Left lung (tissue), 10 donors: ENCODE measurements around the gene ATG16L1. TPM values are rescaled to one million over a fixed set of nuclear protein-coding genes. Genes with fewer than 3 reads are reported as not detected.

ENCODE experiments used
- ATAC-seq: fragments of 200-7000 bp; cut with Tn5 transposase; one replicate; pipeline ENCODE4 v1.9.1; 2020; ENCODE audit warnings: moderate library complexity
- DNase-seq, 4 donors: peaks; one replicate each; pipeline ENCODE4 v3.0.0-alpha.2; 2013 to 2020
- H3K27ac ChIP-seq, 2 donors: fragments of 200-600 bp; sonication (generic) in 1 of 2; one replicate each; pipeline versions ENCODE4 v1.5.0 to v1.8.0; 2020 to 2021
- H3K27me3 ChIP-seq, 2 donors: fragments of 200-600 bp; sonication (generic) in 1 of 2; one replicate each; pipeline versions ENCODE4 v1.5.0 to v1.8.0; 2020 to 2021
- H3K36me3 ChIP-seq, 2 donors: fragments of 200-600 bp; sonication (generic) in 1 of 2; one replicate each; pipeline versions ENCODE4 v1.5.0 to v1.8.0; 2020 to 2021
- H3K4me1 ChIP-seq, 2 donors: fragments of 200-600 bp; one replicate each; pipeline ENCODE4 v1.8.0; 2021
- H3K4me3 ChIP-seq, 2 donors: fragments of 200-600 bp; sonication (generic) in 1 of 2; one replicate each; pipeline versions ENCODE4 v1.5.0 to v1.8.0; 2020 to 2021; ENCODE audit warnings: mild to moderate bottlenecking in 1 of 2
- H3K9me3 ChIP-seq, 2 donors: fragments of 200-600 bp; sonication (generic) in 1 of 2; one replicate each; pipeline versions ENCODE4 v1.5.0 to v1.8.0; 2020 to 2021
- intact Hi-C, 2 donors: fragments of 100-400 bp; cut with DNase I; formaldehyde crosslinking; loops; one replicate each; pipeline versions ENCODE4 v1.11.2 to v1.14.2; 2022
- polyA plus RNA-seq, 6 donors: library from polyadenylated mRNA; unstranded; fragments of 120-200 nt; gene quantifications; one replicate each; pipeline ENCODE4 v1.2.1, GENCODE V29; 2013; ENCODE audit not compliant: insufficient read length in 6 of 6
- total RNA-seq, 2 donors: library from RNA; stranded (reverse); fragmentation: NEBNext Ultra II Directional; extraction: Animal tissue kit (Norgen Biotek cat#: 25700); gene quantifications; one replicate each; pipeline ENCODE4 v1.2.1, GENCODE V29; 2021
- TF ChIP-seq, protein P1 (sequence below), 2 donors: fragments of 200-600 bp; sonication (generic) in 1 of 2; IDR thresholded peaks; one replicate each; pipeline versions ENCODE4 v1.5.0 to v1.8.0; 2021; ENCODE audit warnings: antibody characterized with exemption in 2 of 2
- donor health status: DM: no; HTN: yes; CAD: no.
- donor health status: DM: no; HTN: no; CAD: no.

Gene ATG16L1
- total and polyA plus RNA-seq, 8 donors: 21.1 to 29.4 (median 23.7) TPM

DNA sequence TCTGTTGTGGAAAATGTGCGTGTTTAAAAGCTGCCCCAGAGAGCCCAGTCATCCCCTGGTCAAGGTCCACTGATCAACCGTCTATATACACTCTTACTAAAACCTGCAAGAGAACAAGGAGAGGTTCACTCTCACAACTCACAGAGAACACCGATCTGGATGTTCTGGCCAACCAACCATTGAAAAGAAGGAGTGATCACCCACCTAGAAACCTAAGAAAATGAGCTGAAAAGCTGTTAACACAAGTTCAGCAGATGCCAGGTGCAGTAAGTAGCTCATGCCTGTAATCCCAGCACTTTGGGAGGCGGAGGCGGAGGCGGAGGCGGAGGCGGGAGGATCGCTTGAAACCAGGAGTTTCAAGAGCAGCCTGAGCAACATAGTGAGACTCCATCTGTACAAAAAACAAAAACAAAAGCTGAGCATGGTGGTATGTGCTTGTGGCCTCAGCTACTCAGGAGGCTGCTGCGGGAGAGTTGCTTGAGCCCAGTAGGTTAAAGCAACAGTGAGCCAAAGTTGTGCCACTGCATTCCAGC is 14.5 kb downstream of the ATG16L1 start:
- peaks cover 3 to 99% of the 10 kb centered on the region in 2 donors for H3K36me3 ChIP-seq
- ATAC-seq (no peak), DNase-seq (no peak)
- no peak overlapping the region for H3K27ac ChIP-seq
- H3K4me3 ChIP-seq: no peak overlapping the region
- TF ChIP-seq, protein P1, sequence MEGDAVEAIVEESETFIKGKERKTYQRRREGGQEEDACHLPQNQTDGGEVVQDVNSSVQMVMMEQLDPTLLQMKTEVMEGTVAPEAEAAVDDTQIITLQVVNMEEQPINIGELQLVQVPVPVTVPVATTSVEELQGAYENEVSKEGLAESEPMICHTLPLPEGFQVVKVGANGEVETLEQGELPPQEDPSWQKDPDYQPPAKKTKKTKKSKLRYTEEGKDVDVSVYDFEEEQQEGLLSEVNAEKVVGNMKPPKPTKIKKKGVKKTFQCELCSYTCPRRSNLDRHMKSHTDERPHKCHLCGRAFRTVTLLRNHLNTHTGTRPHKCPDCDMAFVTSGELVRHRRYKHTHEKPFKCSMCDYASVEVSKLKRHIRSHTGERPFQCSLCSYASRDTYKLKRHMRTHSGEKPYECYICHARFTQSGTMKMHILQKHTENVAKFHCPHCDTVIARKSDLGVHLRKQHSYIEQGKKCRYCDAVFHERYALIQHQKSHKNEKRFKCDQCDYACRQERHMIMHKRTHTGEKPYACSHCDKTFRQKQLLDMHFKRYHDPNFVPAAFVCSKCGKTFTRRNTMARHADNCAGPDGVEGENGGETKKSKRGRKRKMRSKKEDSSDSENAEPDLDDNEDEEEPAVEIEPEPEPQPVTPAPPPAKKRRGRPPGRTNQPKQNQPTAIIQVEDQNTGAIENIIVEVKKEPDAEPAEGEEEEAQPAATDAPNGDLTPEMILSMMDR (IDR thresholded peaks at IDR 0.05): no peak
- no peaks in the 10 kb centered on the region for H3K27me3 ChIP-seq
- intact Hi-C loops: no loop called here
- H3K9me3 ChIP-seq: no peaks in the 10 kb centered on the region
- H3K4me1 ChIP-seq: no peaks in the 10 kb centered on the region

DNA sequence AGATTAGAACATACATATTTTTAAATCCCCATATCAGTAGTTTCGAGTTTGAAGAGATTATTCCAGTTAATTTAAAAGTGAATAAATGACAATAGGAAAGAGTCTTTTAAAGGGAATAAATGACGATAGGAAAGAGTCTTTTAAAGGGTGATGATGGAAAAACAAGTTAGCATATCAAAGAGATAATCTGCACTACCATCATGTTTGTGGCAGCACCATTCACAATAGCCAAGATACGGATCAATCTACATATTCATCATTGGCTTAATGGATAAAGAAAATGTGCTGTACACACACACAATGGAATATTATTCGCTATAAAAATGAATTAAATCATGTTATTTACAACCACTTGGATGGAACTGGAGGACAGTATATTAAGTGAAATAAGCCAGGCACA is 15.0 kb downstream of the ATG16L1 start:
- no peak for ATAC-seq
- Histone ChIP-seq H3K4me3 (no peak overlapping the region), H3K9me3 (no peaks in the 10 kb centered on the region), H3K36me3 (peaks cover 3 to 99% of the 10 kb centered on the region in 2 donors), H3K4me1 (peaks cover 0 to under 1% of the 10 kb centered on the region in 2 donors), H3K27ac (no peak overlapping the region), H3K27me3 (no peaks in the 10 kb centered on the region)
- TF ChIP-seq, protein P1 (IDR thresholded peaks at IDR 0.05): no peak
- intact Hi-C loops: no loop called here
- no peak for DNase-seq

DNA sequence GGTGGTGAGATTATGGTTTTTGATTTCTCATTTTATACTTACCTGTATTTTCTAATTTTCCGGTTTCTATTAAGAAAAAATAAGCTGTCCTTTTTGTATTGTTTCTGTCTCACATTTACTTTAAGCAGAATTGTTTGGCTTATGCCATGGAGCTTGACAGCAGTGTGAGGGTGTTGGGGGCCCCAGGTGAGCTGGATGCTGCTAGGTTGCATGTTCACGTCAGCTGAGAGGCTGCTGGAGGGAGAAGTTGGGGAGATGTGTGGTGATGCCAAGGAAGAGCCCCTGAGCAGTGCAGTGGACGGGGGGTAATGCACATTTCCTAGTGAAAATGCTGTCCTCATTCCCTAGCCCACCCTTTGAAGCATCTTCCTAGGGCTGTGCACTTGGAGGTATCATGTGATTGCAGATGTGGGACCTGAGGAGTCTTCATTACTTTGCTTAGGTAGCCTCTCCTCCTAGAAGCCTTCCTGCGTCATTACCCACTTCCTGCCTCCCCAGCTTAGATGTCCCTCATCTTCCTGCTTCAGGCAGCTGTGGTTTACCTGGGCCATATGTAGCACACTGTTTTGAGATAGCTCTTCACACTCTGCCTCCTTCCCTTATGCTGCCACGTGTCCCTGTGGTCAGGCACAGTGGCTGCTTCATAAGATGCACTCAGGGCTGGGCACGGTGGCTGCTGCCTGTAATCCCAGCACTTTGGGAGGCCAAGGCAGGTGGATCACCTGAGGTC is 16.2 kb downstream of the ATG16L1 start:
- Histone ChIP-seq H3K27me3 (no peaks in the 10 kb centered on the region), H3K27ac (peak overlapping the region in 1 of 2 donors; percentile 45), H3K4me3 (no peak overlapping the region), H3K36me3 (peaks cover 3 to 99% of the 10 kb centered on the region in 2 donors), H3K4me1 (peaks cover 0 to 4% of the 10 kb centered on the region in 2 donors), H3K9me3 (no peaks in the 10 kb centered on the region)
- intact Hi-C loops: no loop called here
- ATAC-seq: peak; percentile 60
- TF ChIP-seq, protein P1 (IDR thresholded peaks at IDR 0.05): no peak
- no peak for DNase-seq

DNA sequence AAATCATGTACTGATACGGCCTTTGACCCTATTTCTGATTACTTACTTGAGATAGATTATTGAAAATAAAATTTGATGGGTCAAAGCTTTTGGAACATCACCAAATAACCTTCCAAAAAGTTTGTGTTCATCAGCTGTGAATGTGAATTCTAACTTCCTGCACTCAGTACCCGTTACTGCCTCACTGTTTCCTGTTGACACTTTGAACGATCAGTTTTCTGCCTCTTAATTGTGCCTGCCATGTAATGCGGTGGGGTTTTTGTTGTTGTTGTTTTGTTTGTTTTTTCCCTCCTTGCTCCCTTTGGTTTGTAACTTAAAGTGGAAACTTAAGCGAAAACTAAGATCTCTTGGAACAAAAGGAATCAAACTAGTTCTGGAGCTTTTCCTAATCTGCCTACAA is 18.9 kb downstream of the ATG16L1 start:
- no peak for DNase-seq
- ATAC-seq: no peak
- H3K4me3 ChIP-seq: no peak overlapping the region
- H3K27me3 ChIP-seq: no peaks in the 10 kb centered on the region
- TF ChIP-seq, protein P1 (IDR thresholded peaks at IDR 0.05): no peak
- intact Hi-C loops: no loop called here
- peak overlapping the region in 1 of 2 donors; percentile 11 for H3K27ac ChIP-seq
- no peaks in the 10 kb centered on the region for H3K9me3 ChIP-seq
- peaks cover 3 to 99% of the 10 kb centered on the region in 2 donors for H3K36me3 ChIP-seq
- peaks cover 0 to 4% of the 10 kb centered on the region in 2 donors for H3K4me1 ChIP-seq

DNA sequence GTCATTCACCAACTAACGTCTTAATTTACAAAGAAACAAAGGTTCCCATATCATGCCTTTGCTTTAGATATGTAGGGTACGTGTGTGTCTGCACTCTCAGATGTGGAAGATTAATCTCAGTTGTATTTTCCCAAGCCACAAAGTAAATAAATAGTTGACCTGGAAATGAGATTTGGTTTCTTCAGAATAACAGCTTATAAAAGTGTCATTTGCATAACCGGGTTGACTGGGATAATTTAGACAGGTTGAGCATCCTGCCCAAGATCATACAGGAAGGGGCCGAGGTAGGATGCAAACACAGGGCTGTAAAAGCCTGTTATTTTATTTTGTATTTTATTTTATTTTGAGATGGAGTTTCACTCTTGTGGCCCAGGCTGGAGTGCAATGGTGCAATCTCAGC is 19.5 kb downstream of the ATG16L1 start:
- DNase-seq: no peak
- no peak overlapping the region for H3K4me3 ChIP-seq
- peaks cover 0 to 4% of the 10 kb centered on the region in 2 donors for H3K4me1 ChIP-seq
- intact Hi-C loops: no loop called here
- H3K36me3 ChIP-seq: peaks cover under 1 to 99% of the 10 kb centered on the region in 2 donors
- no peak for ATAC-seq
- H3K27me3 ChIP-seq: no peaks in the 10 kb centered on the region
- TF ChIP-seq, protein P1 (IDR thresholded peaks at IDR 0.05): no peak
- no peaks in the 10 kb centered on the region for H3K9me3 ChIP-seq
- peak overlapping the region in 1 of 2 donors; percentile 11 for H3K27ac ChIP-seq
